ENCODE results near the gene SPHK1.

The SPHK1 gene

GRCh38 chr17:76426853-76427252 lies 42.4 kb downstream of the SPHK1 start (continued):
- no peak for TF ChIP-seq GLIS3 (CRISPR knock-in tag; IDR thresholded peaks at IDR 0.05)
- TF ChIP-seq TSHZ2 (CRISPR knock-in tag; IDR thresholded peaks at IDR 0.05) = no peak
- no peak for TF ChIP-seq TCF4 (CRISPR knock-in tag; IDR thresholded peaks at IDR 0.05; ENCODE audit: borderline replicate concordance)
- TF ChIP-seq ZC3H10 (CRISPR knock-in tag; IDR thresholded peaks at IDR 0.05) = no peak
- TF ChIP-seq BACH2 (CRISPR knock-in tag; IDR thresholded peaks at IDR 0.05; ENCODE audit: borderline replicate concordance) = no peak
- no peak for TF ChIP-seq PATZ1 (CRISPR knock-in tag; IDR thresholded peaks at IDR 0.05; ENCODE audit: borderline replicate concordance)
- no peak for TF ChIP-seq PPARA (CRISPR knock-in tag; IDR thresholded peaks at IDR 0.05; ENCODE audit: borderline replicate concordance)

- TF ChIP-seq TSHZ2 (CRISPR knock-in tag; IDR thresholded peaks at IDR 0.05) (no peak), RARB (CRISPR knock-in tag; IDR thresholded peaks at IDR 0.05) (no peak), ZNF8 (CRISPR knock-in tag; IDR thresholded peaks at IDR 0.05) (no peak), SNAI2 (CRISPR knock-in tag; IDR thresholded peaks at IDR 0.05) (no peak), CREB5 (CRISPR knock-in tag; IDR thresholded peaks at IDR 0.05; ENCODE audit: low read depth) (no peak), ZNF565 (CRISPR knock-in tag; conservative IDR thresholded peaks at IDR 0.05; ENCODE audit: low read depth) (no peak), ARNTL (CRISPR knock-in tag; IDR thresholded peaks at IDR 0.05; ENCODE audit: borderline replicate concordance, low read depth) (no peak), OSR1 (CRISPR knock-in tag; IDR thresholded peaks at IDR 0.05) (no peak), ZNF70 (CRISPR knock-in tag; IDR thresholded peaks at IDR 0.05) (no peak), GLIS3 (CRISPR knock-in tag; IDR thresholded peaks at IDR 0.05) (no peak), ZFP3 (CRISPR knock-in tag; IDR thresholded peaks at IDR 0.05) (no peak)
- peak; percentile 45 for ATAC-seq
These were observed 43.3 kb downstream of the SPHK1 start for GRCh38 chr17:76427501-76428231.

- no peak for ATAC-seq
- TF ChIP-seq ARNTL (CRISPR knock-in tag; IDR thresholded peaks at IDR 0.05; ENCODE audit: borderline replicate concordance, low read depth) (no peak), GLIS3 (CRISPR knock-in tag; IDR thresholded peaks at IDR 0.05) (no peak), POU6F1 (CRISPR knock-in tag; IDR thresholded peaks at IDR 0.05; ENCODE audit: borderline replicate concordance, low read depth) (no peak), TOX (CRISPR knock-in tag; IDR thresholded peaks at IDR 0.05; ENCODE audit: borderline replicate concordance) (no peak), CSRNP3 (CRISPR knock-in tag; IDR thresholded peaks at IDR 0.05) (no peak), OSR1 (CRISPR knock-in tag; IDR thresholded peaks at IDR 0.05) (no peak), ZFP3 (CRISPR knock-in tag; IDR thresholded peaks at IDR 0.05) (no peak), ZFP30 (CRISPR knock-in tag; IDR thresholded peaks at IDR 0.05) (no peak), PATZ1 (CRISPR knock-in tag; IDR thresholded peaks at IDR 0.05; ENCODE audit: borderline replicate concordance) (no peak), TCF4 (CRISPR knock-in tag; IDR thresholded peaks at IDR 0.05; ENCODE audit: borderline replicate concordance) (no peak), ZNF8 (CRISPR knock-in tag; IDR thresholded peaks at IDR 0.05) (no peak)
These were observed 44.1 kb downstream of the SPHK1 start for GRCh38 chr17:76428511-76428910.

Measured in SK-N-SH treated with all-trans-retinoic acid at 6 μM for 48 hours (cell line).